Measurements from ENCODE around the gene KRT9. TPM values are rescaled to one million over a fixed set of nuclear protein-coding genes. Genes with fewer than 3 reads are reported as not detected.
A peak's percentile ranks its signal among the peaks of the same experiment; 100 is the strongest.

KRT9 gene
- total RNA-seq, 2 donors from 2014 or later, result not detected

DNA sequence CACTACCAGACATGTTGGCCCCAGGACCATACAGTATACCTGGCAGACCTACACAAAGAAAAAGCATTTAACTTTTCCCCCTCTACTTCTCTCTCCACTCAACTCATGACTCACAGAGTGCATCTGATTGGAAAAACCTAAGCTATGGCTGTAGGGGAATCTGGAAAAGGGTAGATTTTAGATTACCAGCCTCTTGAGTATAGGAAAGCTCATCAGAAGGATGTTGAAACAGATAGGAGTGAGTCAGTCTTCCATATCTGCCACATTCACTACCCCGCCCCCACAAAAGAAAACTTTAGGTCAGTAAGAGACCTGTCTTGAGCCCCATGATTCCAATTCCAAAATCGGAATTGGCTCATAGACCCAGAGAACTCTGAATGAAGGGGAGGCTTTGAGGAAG, 12.3 kb downstream of the KRT9 start:
- DNase-seq, result no peak
- TF ChIP-seq, protein P1, sequence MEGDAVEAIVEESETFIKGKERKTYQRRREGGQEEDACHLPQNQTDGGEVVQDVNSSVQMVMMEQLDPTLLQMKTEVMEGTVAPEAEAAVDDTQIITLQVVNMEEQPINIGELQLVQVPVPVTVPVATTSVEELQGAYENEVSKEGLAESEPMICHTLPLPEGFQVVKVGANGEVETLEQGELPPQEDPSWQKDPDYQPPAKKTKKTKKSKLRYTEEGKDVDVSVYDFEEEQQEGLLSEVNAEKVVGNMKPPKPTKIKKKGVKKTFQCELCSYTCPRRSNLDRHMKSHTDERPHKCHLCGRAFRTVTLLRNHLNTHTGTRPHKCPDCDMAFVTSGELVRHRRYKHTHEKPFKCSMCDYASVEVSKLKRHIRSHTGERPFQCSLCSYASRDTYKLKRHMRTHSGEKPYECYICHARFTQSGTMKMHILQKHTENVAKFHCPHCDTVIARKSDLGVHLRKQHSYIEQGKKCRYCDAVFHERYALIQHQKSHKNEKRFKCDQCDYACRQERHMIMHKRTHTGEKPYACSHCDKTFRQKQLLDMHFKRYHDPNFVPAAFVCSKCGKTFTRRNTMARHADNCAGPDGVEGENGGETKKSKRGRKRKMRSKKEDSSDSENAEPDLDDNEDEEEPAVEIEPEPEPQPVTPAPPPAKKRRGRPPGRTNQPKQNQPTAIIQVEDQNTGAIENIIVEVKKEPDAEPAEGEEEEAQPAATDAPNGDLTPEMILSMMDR (IDR thresholded peaks at IDR 0.05), result no peak
- H3K9ac ChIP-seq (ENCODE audit: low read depth in 2 of 2, low read length in 2 of 2), result no peak overlapping the region
- no peaks in the 10 kb centered on the region for H3K4me1 ChIP-seq
- no peak overlapping the region for H3K27ac ChIP-seq
- no peaks in the 10 kb centered on the region for H3K36me3 ChIP-seq
- no peaks in the 10 kb centered on the region for H3K9me3 ChIP-seq
- no peaks in the 10 kb centered on the region for H3K27me3 ChIP-seq
- intact Hi-C loops (cut with DNase I), result no loop called here
- H3K4me3 ChIP-seq, result no peak overlapping the region

DNA sequence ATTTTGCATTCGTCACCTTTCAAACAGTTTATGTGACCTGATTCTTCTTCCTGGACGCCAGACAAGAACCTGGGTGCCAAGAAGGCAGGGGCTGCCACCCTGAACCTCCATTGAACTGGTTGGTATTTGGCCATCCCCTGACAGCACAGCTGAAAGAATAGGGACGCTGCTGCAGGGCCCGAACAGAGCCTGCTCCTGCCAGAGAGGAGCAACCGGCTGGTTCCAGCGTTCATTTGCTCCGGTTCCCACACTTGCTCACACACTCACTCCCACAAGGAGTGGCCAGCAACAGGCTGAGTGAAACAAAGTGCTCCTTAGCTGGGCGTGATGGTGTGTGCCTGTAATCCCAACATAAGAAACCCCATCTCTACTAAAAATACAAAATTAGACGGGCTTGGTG, 14.9 kb downstream of the KRT9 start:
- H3K9ac ChIP-seq (ENCODE audit: low read depth in 2 of 2, low read length in 2 of 2), result no peak overlapping the region
- no peaks in the 10 kb centered on the region for H3K36me3 ChIP-seq
- H3K9me3 ChIP-seq, result no peaks in the 10 kb centered on the region
- no peak overlapping the region for H3K4me3 ChIP-seq
- TF ChIP-seq, protein P1 (IDR thresholded peaks at IDR 0.05), result no peak
- intact Hi-C loops (cut with DNase I), result no loop called here
- DNase-seq, result no peak
- no peak overlapping the region for H3K27ac ChIP-seq
- no peaks in the 10 kb centered on the region for H3K27me3 ChIP-seq
- H3K4me1 ChIP-seq, result no peaks in the 10 kb centered on the region

DNA sequence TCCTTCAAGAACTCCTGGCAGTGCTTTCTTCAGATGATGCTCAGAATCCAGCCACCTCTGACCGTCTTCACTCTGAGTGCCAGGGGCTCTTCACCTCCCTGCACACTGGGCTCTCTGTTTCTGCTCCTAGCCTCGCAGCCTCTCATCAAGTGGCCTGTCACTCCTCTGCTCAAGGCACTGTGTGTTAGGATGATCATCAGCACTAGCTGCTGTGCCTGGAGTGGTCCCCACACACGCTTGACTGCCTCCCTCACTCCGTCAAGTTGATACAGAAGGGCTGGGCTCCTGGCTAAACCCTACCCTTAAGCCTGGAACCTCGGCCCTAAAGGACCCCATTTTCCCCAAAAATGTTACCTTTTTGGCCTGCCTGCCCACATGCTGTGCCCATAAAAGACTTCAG, 15.6 kb downstream of the KRT9 start:
- intact Hi-C loops (cut with DNase I), result no loop called here
- Histone ChIP-seq H3K4me1 (no peaks in the 10 kb centered on the region), H3K27ac (no peak overlapping the region), H3K4me3 (no peak overlapping the region), H3K27me3 (no peaks in the 10 kb centered on the region), H3K9me3 (no peaks in the 10 kb centered on the region), H3K9ac (ENCODE audit: low read depth in 2 of 2, low read length in 2 of 2) (no peak overlapping the region), H3K36me3 (no peaks in the 10 kb centered on the region)
- TF ChIP-seq, protein P1 (IDR thresholded peaks at IDR 0.05), result no peak
- DNase-seq, result no peak

DNA sequence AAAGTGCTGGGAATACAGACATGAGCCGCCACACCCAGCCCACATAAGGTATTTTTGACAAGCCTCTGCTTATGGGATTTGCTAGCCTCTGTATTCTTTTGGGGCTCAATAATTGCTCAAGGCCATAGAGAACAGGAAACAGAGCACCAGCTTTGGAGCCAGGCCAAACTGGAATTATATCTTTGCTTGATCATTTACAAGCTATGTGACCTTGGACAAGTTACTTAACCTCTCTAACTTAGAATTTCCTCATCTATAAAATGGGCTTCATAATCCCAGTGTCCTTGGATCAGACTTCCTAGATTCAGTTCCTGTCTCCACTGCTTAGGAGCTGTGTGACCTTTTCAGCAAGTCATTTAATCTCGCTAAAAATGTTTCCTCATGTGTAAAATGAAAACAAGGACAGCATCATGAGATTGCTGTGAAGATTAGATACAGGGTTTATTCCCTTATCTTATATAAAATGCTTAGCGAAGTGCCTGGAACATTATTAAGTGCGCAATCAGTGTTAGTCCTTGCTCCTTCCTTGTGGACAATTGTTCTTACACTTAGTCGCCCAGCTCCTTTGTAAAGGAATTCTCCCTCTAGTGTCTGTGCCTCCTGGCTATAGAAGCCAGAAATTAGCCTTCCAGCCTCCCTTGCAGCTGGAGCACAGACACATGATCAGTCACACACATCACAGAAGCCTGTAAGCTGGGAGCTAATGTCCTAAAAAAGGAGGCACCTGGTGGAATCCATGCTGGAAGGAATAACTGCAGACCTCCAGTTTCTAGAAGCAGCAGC, 16.6 kb downstream of the KRT9 start:
- Histone ChIP-seq H3K9me3 (no peaks in the 10 kb centered on the region), H3K27ac (peak overlapping the region; percentile 67)
- peak; percentile 74 for DNase-seq

DNA sequence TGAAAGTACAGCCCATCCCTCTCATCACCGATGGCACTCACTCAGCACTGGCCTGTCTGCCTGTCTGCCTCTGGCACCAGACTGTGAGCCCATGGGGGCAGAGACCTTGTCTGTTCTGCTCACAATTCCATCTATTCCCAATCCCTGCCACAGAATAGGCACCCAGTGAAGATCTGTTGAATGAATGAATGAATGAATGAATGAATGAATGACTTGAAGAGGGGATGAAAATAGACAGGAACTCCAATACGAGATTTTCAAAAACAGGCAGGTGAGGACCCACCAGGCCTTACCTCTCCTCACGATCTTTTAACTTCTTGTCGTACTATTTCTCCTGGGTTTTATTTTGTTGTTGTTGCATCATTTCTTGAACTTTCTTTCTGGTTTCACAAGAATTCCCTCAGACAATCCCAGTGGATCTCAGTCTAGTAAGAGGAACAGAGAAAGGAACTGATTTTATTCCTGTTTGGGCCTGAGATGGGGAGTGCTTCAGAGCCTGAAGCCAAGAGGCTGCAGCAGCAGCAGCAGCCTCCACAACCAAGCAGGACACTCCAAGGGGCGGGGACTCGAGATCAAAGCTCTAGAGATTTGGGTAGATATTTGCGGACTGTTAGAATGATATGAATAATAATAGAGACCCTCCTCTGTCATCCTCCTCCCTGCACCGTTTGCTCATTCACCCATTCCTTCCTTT, 17.7 kb downstream of the KRT9 start:
- Histone ChIP-seq H3K36me3 (no peaks in the 10 kb centered on the region), H3K27me3 (no peaks in the 10 kb centered on the region), H3K4me3 (no peak overlapping the region), H3K9me3 (no peaks in the 10 kb centered on the region), H3K27ac (no peak overlapping the region), H3K4me1 (peaks cover 6% of the 10 kb centered on the region), H3K9ac (ENCODE audit: low read depth in 2 of 2, low read length in 2 of 2) (no peak overlapping the region)
- TF ChIP-seq, protein P1 (IDR thresholded peaks at IDR 0.05), result no peak
- DNase-seq, result no peak
- intact Hi-C loops (cut with DNase I), result no loop called here

More for the DNA sequence above, 16.6 kb downstream of the KRT9 start:
- Histone ChIP-seq H3K4me1 (peaks cover under 1% of the 10 kb centered on the region), H3K36me3 (no peaks in the 10 kb centered on the region), H3K4me3 (no peak overlapping the region), H3K27me3 (no peaks in the 10 kb centered on the region), H3K9ac (ENCODE audit: low read depth in 2 of 2, low read length in 2 of 2) (no peak overlapping the region)
- intact Hi-C loops (cut with DNase I), result no loop called here
- TF ChIP-seq, protein P1 (IDR thresholded peaks at IDR 0.05), result no peak
